NCI-H146 (cell line): ENCODE results near the gene ACVRL1.

Experiments used
- DNase-seq: peaks from one replicate; lab custom pipeline; 2025; lab: John Stamatoyannopoulos, UW

Gene ACVRL1

GRCh38 chr12:51970904-51971646, 63.8 kb downstream of the ACVRL1 start:
- no peak for DNase-seq

GRCh38 chr12:51971679-51972421, 64.5 kb downstream of the ACVRL1 start:
- DNase-seq: no peak

- no peak for DNase-seq
These were observed 65.1 kb downstream of the ACVRL1 start for GRCh38 chr12:51972422-51972812.

- no peak for DNase-seq
These were observed 65.6 kb downstream of the ACVRL1 start for GRCh38 chr12:51972849-51973273.
